ENCODE data around the gene TSPAN9. TPM values are rescaled to one million over a fixed set of nuclear protein-coding genes. Genes with fewer than 3 reads are reported as not detected.

Gene TSPAN9
- total RNA-seq, 1 experiment from 2014 or later = 9.6 TPM

- no peaks in the 10 kb centered on the region for H3K36me3 ChIP-seq (ENCODE audit: low read depth)
- no peak overlapping the region for H2AFZ ChIP-seq
- H3K79me2 ChIP-seq (ENCODE audit: low read depth) = no peaks in the 10 kb centered on the region
- no peaks in the 10 kb centered on the region for H3K9me2 ChIP-seq (ENCODE audit: insufficient read depth)
- no TSS peak for BruUV-seq (replicated peaks)
- no peak overlapping the region for H3K4me3 ChIP-seq
- TF ChIP-seq CTCF (conservative IDR thresholded peaks at IDR 0.05) (no peak), EZH2 (IDR thresholded peaks at IDR 0.05; ENCODE audit: low read depth) (no peak)
- no peaks in the 10 kb centered on the region for H3F3A ChIP-seq (ENCODE audit: insufficient read depth, low read depth)
- ChIA-PET CTCF (interaction anchor here (1.2 kb wide), 1 partner anchor 78 kb away, joined by 3 read pairs; no protein-coding TSS in a partner anchor), POLR2A (ENCODE audit: unreplicated experiment) (no interaction called here)
- H3K4me1 ChIP-seq (replicated peaks; ENCODE audit: insufficient read depth) = no peaks in the 10 kb centered on the region
- H3K4me2 ChIP-seq = no peak overlapping the region
- intact Hi-C loops (cut with micrococcal nuclease; ENCODE audit: unreplicated experiment) = no loop called here
- no peaks in the 10 kb centered on the region for H3K9me3 ChIP-seq (ENCODE audit: insufficient read depth, low read depth)
- DNase-seq = no peak
- H3K27me3 ChIP-seq (ENCODE audit: insufficient read depth, low read depth) = peaks cover 14% of the 10 kb centered on the region; the same call in 1 of the 2 replicates
- H3K27ac ChIP-seq = no peak overlapping the region
- no peaks in the 10 kb centered on the region for H4K20me1 ChIP-seq (ENCODE audit: insufficient read depth)
Measured at GRCh38 chr12:3195859-3196483, 118.8 kb downstream of the TSPAN9 start.

DNA sequence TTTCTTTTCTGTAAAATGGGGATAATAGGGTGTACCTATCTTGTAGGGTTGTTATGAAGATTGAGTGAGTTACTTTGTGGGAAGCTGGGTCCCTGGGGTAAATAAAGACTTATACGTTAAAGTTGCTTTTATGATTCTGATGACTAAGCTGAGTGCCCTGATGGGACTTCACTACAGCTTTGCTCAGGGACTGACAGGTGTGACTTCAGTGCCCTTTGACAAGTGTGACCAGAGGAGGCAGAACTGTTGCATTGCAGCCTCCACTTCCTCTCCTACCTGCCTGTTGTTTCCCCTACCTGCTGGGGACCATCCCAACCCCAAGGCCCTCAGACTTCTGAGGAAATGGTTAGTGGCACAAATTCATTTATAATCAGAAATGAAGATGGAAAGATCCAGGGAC is 119.3 kb downstream of the TSPAN9 start:
- Histone ChIP-seq H3K4me1 (replicated peaks; ENCODE audit: insufficient read depth) (no peaks in the 10 kb centered on the region), H3K9me3 (ENCODE audit: insufficient read depth, low read depth) (no peaks in the 10 kb centered on the region), H3K36me3 (ENCODE audit: low read depth) (no peaks in the 10 kb centered on the region), H3F3A (ENCODE audit: insufficient read depth, low read depth) (no peaks in the 10 kb centered on the region), H3K27me3 (ENCODE audit: insufficient read depth, low read depth) (peaks cover 19% of the 10 kb centered on the region; the same call in 1 of the 2 replicates), H3K4me3 (no peak overlapping the region), H3K9me2 (ENCODE audit: insufficient read depth) (no peaks in the 10 kb centered on the region), H3K79me2 (ENCODE audit: low read depth) (no peaks in the 10 kb centered on the region), H2AFZ (no peak overlapping the region), H3K27ac (no peak overlapping the region), H3K4me2 (no peak overlapping the region), H4K20me1 (ENCODE audit: insufficient read depth) (no peaks in the 10 kb centered on the region)
- POLR2A ChIA-PET (ENCODE audit: unreplicated experiment) = no interaction called here
- intact Hi-C loops (cut with micrococcal nuclease; ENCODE audit: unreplicated experiment) = no loop called here
- BruUV-seq (replicated peaks) = no TSS peak
- DNase-seq = no peak
- CTCF ChIA-PET = interaction anchor here (0.7 to 1.2 kb wide), 2 partner anchors 77 to 935 kb away, joined by 3 read pairs; no protein-coding TSS in a partner anchor
- TF ChIP-seq EZH2 (IDR thresholded peaks at IDR 0.05; ENCODE audit: low read depth) (no peak), CTCF (conservative IDR thresholded peaks at IDR 0.05) (no peak)

DNA sequence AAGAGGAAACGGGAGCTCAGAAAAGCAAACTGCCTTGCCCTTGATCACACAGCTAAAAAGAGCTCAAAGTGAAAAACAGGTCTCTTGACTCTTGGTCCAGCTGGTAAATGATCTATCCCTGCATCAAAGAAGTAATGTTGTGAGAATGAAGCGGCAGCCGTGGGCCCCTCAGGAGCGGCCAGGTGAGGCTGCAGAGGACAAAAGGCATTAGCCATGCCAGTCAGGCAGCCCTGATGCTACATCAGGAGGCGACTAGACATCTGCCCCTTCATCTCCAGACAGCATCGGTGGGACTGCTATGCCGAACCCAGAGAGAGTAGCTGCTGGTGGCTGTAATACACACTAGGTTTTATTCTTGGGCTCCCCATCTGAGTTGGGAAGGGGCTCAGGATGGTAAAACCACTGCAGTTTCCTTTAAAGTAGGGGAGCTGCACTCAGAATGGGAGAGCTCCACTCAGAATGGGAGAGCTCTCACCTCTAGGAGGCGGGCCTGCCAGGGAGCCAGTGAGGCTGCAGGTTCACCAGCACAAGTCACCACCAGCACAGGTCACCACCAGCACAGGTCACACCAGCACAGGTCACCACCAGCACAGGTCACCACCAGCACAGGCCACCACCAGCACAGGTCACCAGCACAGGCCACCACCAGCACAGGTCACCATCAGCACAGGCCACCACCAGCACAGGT is 120.1 kb downstream of the TSPAN9 start:
- H3K4me1 ChIP-seq (replicated peaks; ENCODE audit: insufficient read depth) = no peaks in the 10 kb centered on the region
- no peaks in the 10 kb centered on the region for H3F3A ChIP-seq (ENCODE audit: insufficient read depth, low read depth)
- no peaks in the 10 kb centered on the region for H3K9me2 ChIP-seq (ENCODE audit: insufficient read depth)
- intact Hi-C loops (cut with micrococcal nuclease; ENCODE audit: unreplicated experiment) = no loop called here
- TF ChIP-seq EZH2 (IDR thresholded peaks at IDR 0.05; ENCODE audit: low read depth) = no peak
- no peak for TF ChIP-seq CTCF (conservative IDR thresholded peaks at IDR 0.05)
- no peak overlapping the region for H3K27ac ChIP-seq
- no peak overlapping the region for H3K4me3 ChIP-seq
- no peaks in the 10 kb centered on the region for H3K79me2 ChIP-seq (ENCODE audit: low read depth)
- no TSS peak for BruUV-seq (replicated peaks)
- POLR2A ChIA-PET (ENCODE audit: unreplicated experiment) = interaction anchor here (0.6 kb wide), 1 partner anchor 45 kb away, joined by 5 read pairs; no protein-coding TSS in a partner anchor
- no peak overlapping the region for H3K4me2 ChIP-seq
- peaks cover 23% of the 10 kb centered on the region; the same call in 1 of the 2 replicates for H3K27me3 ChIP-seq (ENCODE audit: insufficient read depth, low read depth)
- DNase-seq = no peak
- H4K20me1 ChIP-seq (ENCODE audit: insufficient read depth) = no peaks in the 10 kb centered on the region
- H2AFZ ChIP-seq = no peak overlapping the region
- no peaks in the 10 kb centered on the region for H3K9me3 ChIP-seq (ENCODE audit: insufficient read depth, low read depth)
- no peaks in the 10 kb centered on the region for H3K36me3 ChIP-seq (ENCODE audit: low read depth)
- CTCF ChIA-PET = interaction anchor here (0.6 to 1.2 kb wide), 3 partner anchors 28 to 934 kb away, joined by 3 read pairs; no protein-coding TSS in a partner anchor
